ENCODE results near the gene ATP6V0A1.
"Not testable (repeated sequence)": the region's sequence is repeated elsewhere in the genome, so short reads cannot be mapped to it uniquely, and the experiment has no call there.

The ATP6V0A1 gene

GRCh38 chr17:42548993-42549755 lies 90.5 kb downstream of the ATP6V0A1 start:
- Histone ChIP-seq H4K20me1 (ENCODE audit: insufficient read depth, low read length, poor library complexity, severe bottlenecking) (peaks cover 10% of the 10 kb centered on the region), H3K4me1 (ENCODE audit: insufficient read depth, low read length, poor library complexity, severe bottlenecking) (peaks cover 10% of the 10 kb centered on the region), H3K79me2 (ENCODE audit: insufficient read depth, low read length) (peaks cover 14% of the 10 kb centered on the region), H3K9me2 (replicated peaks; ENCODE audit: low read depth, low read length) (no peaks in the 10 kb centered on the region), H3K9ac (ENCODE audit: low read depth, low read length, poor library complexity, severe bottlenecking) (no peak overlapping the region), H3K4me3 (ENCODE audit: low read length, poor library complexity, severe bottlenecking) (no peak overlapping the region), H3K36me3 (ENCODE audit: insufficient read depth, low read length) (no peaks in the 10 kb centered on the region), H3K4me2 (ENCODE audit: low read depth, low read length, poor library complexity, severe bottlenecking) (no peak overlapping the region), H2AFZ (ENCODE audit: low read length) (no peak overlapping the region), H3F3A (ENCODE audit: low read depth) (no peaks in the 10 kb centered on the region), H3K27me3 (ENCODE audit: insufficient read depth, low read length, poor library complexity, severe bottlenecking) (no peaks in the 10 kb centered on the region), H3K9me3 (ENCODE audit: insufficient read depth, low read depth, low read length) (no peaks in the 10 kb centered on the region)
- TF ChIP-seq CTCF (conservative IDR thresholded peaks at IDR 0.05; ENCODE audit: low read length) (no peak), EZH2phosphoT487 (IDR thresholded peaks at IDR 0.05; ENCODE audit: borderline replicate concordance) (no peak)

- H3K9me3 ChIP-seq (ENCODE audit: insufficient read depth, low read depth, low read length); H3K36me3 ChIP-seq (ENCODE audit: insufficient read depth, low read length); H3K27me3 ChIP-seq (ENCODE audit: insufficient read depth, low read length, poor library complexity, severe bottlenecking); H3K9me2 ChIP-seq (replicated peaks; ENCODE audit: low read depth, low read length); H3F3A ChIP-seq (ENCODE audit: low read depth); H2AFZ ChIP-seq (ENCODE audit: low read length): not testable (repeated sequence)
- Histone ChIP-seq H4K20me1 (ENCODE audit: insufficient read depth, low read length, poor library complexity, severe bottlenecking) (peaks cover 11% of the 10 kb centered on the region), H3K4me2 (ENCODE audit: low read depth, low read length, poor library complexity, severe bottlenecking) (peak within 1 kb of the TSS; percentile 87), H3K4me1 (ENCODE audit: insufficient read depth, low read length, poor library complexity, severe bottlenecking) (peaks cover 11% of the 10 kb centered on the region), H3K79me2 (ENCODE audit: insufficient read depth, low read length) (peaks cover 29% of the 10 kb centered on the region), H3K4me3 (ENCODE audit: low read length, poor library complexity, severe bottlenecking) (peak within 1 kb of the TSS; percentile 98), H3K9ac (ENCODE audit: low read depth, low read length, poor library complexity, severe bottlenecking) (peak within 1 kb of the TSS; percentile 88)
Observed at GRCh38 chr17:42552736-42553135, 94.1 kb downstream of the ATP6V0A1 start, which contains the start of gene HSD17B1. HSD17B1 (plus strand) TSS chr17:42552923; CDS start chr17:42552934, 11 bp downstream.

GRCh38 chr17:42553161-42553818 lies 94.6 kb downstream of the ATP6V0A1 start:
- peak overlapping the region; percentile 87 for H3K4me2 ChIP-seq (ENCODE audit: low read depth, low read length, poor library complexity, severe bottlenecking)

More at GRCh38 chr17:42553161-42553818, 94.6 kb downstream of the ATP6V0A1 start:
- Histone ChIP-seq H3K79me2 (ENCODE audit: insufficient read depth, low read length) (peaks cover 29% of the 10 kb centered on the region), H3K9ac (ENCODE audit: low read depth, low read length, poor library complexity, severe bottlenecking) (peak overlapping the region; percentile 88), H3K4me3 (ENCODE audit: low read length, poor library complexity, severe bottlenecking) (peak overlapping the region; percentile 98), H3K9me3 (ENCODE audit: insufficient read depth, low read depth, low read length) (no peaks in the 10 kb centered on the region), H3K9me2 (replicated peaks; ENCODE audit: low read depth, low read length) (no peaks in the 10 kb centered on the region), H3K36me3 (ENCODE audit: insufficient read depth, low read length) (no peaks in the 10 kb centered on the region), H3K27me3 (ENCODE audit: insufficient read depth, low read length, poor library complexity, severe bottlenecking) (no peaks in the 10 kb centered on the region), H3K4me1 (ENCODE audit: insufficient read depth, low read length, poor library complexity, severe bottlenecking) (peaks cover 11% of the 10 kb centered on the region), H4K20me1 (ENCODE audit: insufficient read depth, low read length, poor library complexity, severe bottlenecking) (peaks cover 11% of the 10 kb centered on the region), H2AFZ (ENCODE audit: low read length) (no peak overlapping the region), H3F3A (ENCODE audit: low read depth) (no peaks in the 10 kb centered on the region)
- TF ChIP-seq EZH2phosphoT487 (IDR thresholded peaks at IDR 0.05; ENCODE audit: borderline replicate concordance) (no peak), CTCF (conservative IDR thresholded peaks at IDR 0.05; ENCODE audit: low read length) (no peak)
